HPDE6-E6E7 (cell line): ENCODE measurements around the gene NPFFR1.
A peak's percentile ranks its signal among the peaks of the same experiment; 100 is the strongest.

Experiments
- DNase-seq: peaks from one replicate; pipeline ENCODE4 v3.0.0; 2011; ENCODE audit warnings: missing footprints; ENCODE audit errors: extremely low spot score

Gene NPFFR1

GRCh38 chr10:70283445-70284399 is at the start of gene NPFFR1:
Gene NPFFR1 (minus strand): TSS chr10:70284004. CDS start chr10:70283676, 328 bp downstream.
- DNase-seq, result no peak

- no peak for DNase-seq
Measured at GRCh38 chr10:70333268-70333667, 49.5 kb upstream of the NPFFR1 start.

- DNase-seq, result peak; percentile 89
Measured at GRCh38 chr10:70331486-70332268, 47.9 kb upstream of the NPFFR1 start.

- DNase-seq, result no peak
Measured at GRCh38 chr10:70331160-70331485, 47.3 kb upstream of the NPFFR1 start.

- no peak for DNase-seq
Measured at GRCh38 chr10:70330671-70331070, 46.9 kb upstream of the NPFFR1 start.

GRCh38 chr10:70328967-70329366 is 45.2 kb upstream of the NPFFR1 start:
- no peak for DNase-seq

- no peak for DNase-seq
Measured at GRCh38 chr10:70328018-70328417, 44.2 kb upstream of the NPFFR1 start.

- DNase-seq, result no peak
Measured at GRCh38 chr10:70324951-70325781, 41.4 kb upstream of the NPFFR1 start.

GRCh38 chr10:70324339-70324861 is 40.6 kb upstream of the NPFFR1 start:
- DNase-seq, result no peak

- DNase-seq, result no peak
Measured at GRCh38 chr10:70323697-70324338, 40.0 kb upstream of the NPFFR1 start.

GRCh38 chr10:70323138-70323696 is 39.4 kb upstream of the NPFFR1 start:
- DNase-seq, result no peak

- DNase-seq, result no peak
Measured at GRCh38 chr10:70321897-70322890, 38.4 kb upstream of the NPFFR1 start.

- DNase-seq, result no peak
Measured at GRCh38 chr10:70321233-70321632, 37.4 kb upstream of the NPFFR1 start.

- no peak for DNase-seq
Measured at GRCh38 chr10:70320751-70321150, 36.9 kb upstream of the NPFFR1 start.

- no peak for DNase-seq
Measured at GRCh38 chr10:70319824-70320223, 36.0 kb upstream of the NPFFR1 start.

GRCh38 chr10:70319183-70319582 is 35.4 kb upstream of the NPFFR1 start:
- no peak for DNase-seq

GRCh38 chr10:70317943-70318318 is 34.1 kb upstream of the NPFFR1 start:
- DNase-seq, result no peak

GRCh38 chr10:70317272-70317942 is 33.6 kb upstream of the NPFFR1 start:
- no peak for DNase-seq

GRCh38 chr10:70315815-70316214 is 32.0 kb upstream of the NPFFR1 start:
- DNase-seq, result no peak
